GM19043 (cell line): ENCODE data around the gene PDZD7.

Experiments used
- ATAC-seq: cut with Tn5 transposase; IDR thresholded peaks from one replicate; pipeline ENCODE4 v1.9.1; 2021; ENCODE audit warnings: low read depth; ENCODE audit not compliant: unreplicated experiment

The PDZD7 gene

DNA sequence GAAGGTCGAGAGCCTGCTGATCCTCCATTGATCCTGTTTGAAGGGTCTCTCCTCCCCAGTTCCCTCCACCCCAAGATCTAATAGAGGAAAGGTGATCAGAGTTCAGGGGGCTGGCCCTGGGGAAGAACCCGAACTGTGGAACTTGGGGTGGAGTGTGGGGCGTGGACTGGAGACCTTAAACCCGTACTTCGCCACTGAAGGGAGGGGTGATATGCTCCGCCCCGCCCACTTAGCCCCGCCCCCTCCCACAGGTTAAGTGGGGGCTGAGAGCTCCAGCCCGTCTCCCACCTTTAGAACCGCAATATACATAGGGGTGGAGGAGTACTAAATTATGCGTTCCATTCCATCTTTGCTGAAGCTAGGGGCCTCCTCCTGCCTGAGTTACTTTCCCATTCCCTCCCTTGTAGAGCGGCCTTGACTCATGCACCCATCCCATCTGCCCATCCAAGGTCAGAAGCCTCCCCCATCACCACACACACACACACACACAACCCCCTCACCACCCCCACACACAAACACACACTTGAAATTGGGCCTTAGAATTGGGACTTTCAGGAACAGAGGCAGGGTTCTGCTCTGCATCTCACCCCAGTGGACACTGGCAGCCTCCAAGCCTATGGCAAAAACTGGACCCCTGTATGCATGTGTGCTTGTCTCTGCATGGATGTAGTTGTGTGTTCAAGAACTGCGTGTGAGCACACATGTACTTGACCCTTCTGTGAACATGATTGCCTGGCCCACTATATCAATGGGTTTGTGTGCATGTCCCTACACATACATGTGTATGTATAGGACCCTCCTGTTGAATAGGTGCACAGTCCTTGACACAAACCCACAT, 60.6 kb downstream of the PDZD7 start:
- no peak for ATAC-seq

DNA sequence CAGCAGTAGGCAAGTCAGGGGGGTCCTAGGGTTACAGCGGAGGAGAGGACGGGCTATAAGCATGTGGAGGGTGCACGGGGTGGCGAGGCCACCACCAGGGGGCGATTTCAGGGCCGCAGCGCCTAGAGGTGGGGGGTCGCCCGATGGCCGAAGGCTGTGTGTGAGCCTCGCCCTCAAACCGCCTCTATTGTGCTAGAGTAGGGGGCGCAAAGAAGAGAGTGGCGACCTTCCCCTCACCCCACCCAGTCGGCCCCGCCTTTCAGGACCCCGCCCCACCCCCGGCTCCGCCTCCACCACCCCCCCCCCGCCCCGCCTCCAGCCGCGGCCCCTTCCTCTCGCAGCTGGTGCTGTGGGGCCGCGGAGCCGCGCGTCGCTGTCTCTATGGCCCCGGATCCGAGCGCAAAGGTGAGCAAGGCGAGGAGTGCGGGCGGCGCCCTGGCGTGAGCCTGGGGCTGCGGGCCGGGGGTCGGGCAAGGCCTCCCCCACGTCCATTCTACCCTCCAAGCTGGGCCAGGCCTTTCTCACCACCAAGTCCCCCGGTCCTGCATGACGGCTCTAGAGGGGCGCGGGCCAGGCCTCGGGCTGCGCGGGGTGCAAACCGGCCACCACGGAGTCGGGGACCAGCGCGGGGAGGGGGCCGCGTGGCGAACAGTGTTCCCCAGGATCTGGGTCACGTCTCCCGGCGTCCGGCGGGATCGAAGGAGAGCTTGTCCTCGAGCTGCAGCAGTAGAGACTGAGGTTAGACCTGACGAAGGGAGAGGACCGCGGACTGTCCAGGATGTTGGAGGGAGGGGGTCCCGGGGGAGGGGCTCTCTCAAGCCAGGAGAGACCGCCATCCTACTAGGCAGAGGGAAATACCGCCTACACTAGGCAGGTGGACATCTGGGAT, 61.5 kb downstream of the PDZD7 start, which contains the start of gene SEMA4G:
Gene SEMA4G (plus strand): TSS at position 318 of the 889 bp plus-strand sequence. CDS start 3,409 bp downstream, outside the sequence.
- ATAC-seq = peak; percentile 61

DNA sequence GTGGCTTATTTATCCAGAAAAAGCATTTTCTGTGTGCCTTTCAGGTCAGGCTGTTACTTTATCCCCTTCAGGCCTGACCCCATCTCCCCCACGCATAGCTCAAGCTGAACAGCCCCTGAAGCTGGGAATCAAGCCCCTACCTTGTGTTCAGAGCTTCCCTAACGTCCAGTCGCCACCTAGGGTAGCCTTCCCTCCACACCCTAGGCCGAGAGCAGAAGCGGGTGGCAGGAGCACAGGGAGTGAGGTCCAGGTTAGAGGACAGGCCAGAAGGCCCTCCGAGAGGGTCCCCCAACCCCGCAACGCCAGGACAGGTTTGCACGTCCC, 62.1 kb downstream of the PDZD7 start:
- ATAC-seq = no peak

DNA sequence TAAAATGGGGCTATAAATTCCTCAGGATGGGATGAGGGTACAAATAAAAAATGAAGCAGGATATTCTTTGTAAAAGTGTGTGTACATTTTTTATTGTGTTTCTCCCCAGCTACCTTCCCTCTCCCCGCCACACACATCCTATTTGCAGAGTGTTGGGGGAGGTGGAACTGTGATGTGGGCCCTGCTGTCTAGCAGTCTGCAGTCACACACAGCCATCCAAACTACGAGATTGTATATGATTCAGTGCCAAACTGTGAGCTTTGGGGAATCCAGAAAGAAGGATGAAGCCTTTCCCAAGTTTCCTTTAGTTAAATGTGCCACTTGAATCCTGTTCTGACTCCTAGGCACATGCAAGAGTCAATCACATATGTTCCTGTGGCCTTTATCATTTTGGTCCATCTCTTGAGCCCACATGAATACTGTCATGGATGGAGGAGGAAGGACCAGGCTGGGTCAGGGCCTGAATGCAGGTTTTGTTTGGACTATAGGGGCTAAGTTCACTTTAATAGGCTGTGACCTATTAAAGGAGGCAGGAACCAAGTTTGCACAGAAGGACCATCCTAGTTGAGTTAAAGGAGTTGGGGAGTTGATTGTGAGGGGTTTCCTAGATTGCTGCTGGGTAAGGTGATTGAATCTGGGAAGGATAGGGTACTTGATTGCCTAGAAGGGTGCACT, 62.7 kb downstream of the PDZD7 start:
- ATAC-seq = no peak

DNA sequence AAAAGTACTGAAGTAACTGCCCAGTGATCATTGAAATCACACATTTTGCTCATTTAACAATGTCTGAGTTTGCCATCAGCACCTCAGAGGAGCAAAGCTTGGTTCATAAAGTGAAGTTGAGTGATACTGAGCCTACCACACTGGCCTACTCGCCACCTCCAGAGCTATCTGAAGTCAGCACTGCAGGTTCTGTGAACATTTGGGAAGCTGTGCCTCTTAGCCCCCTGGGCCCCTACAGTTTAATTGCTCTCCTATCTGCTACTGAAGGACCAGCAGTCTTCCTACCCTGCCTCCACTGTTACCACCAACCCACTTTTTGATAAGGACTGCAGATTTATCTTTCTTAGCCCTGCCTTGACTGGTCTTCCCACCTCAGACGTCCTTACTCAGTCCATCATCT, 63.6 kb downstream of the PDZD7 start:
- ATAC-seq = no peak

DNA sequence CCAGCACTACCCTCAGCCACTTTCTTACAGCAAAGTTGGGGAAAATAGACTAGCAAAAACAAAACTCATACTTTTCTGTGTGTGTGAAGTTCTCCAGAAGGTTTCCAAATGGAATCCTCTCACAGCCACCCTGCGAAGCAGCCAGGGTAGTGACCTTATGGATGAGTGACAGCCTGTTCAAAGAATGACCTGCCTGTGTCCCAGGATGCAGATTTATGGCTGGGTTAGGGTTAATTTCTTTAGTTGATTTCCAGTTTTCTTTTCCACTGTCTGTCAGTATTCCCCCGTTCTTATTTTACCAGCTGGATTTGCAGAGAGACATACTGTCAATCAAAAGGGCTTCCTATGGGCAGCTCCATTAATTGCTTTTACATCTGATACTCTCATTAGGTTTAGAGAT, 64.0 kb downstream of the PDZD7 start:
- ATAC-seq = no peak

DNA sequence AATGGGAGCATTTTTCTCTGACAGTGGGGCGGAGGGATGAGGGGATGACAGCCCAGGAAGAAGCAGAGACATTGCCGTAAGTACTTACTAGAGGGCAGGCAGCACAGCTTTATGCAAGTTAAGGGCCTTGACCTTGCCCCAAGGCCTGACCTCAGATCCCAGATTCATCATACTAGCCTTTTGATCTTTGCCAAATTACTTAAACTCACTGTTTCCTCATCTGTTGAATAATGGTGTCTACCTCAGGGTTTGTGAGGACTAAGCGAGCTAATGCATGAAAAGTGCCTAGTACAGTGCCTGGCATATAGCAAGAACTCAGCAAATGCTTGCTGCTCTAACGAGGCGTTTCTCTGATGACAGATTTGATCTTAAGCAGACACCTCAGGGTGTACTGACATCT, 65.1 kb downstream of the PDZD7 start:
- no peak for ATAC-seq

DNA sequence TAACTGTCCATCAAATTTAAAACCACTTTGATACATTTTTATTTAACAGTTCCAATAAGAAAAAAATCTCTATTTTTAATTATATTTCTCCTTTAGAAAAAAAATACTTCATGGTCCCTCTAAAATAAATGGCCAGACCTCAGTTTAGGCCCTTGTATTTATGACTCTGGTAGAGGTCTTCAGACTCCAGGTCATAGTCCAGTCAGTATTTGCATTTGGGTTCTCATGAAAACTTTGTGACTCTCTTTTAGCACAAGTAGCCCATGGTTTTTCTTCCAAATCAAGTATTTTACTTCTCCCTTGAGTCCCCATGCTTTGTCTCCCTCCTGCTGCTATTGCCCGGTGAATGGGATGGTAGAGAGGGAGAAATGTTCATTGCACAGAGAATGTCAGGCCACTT, 67.1 kb downstream of the PDZD7 start:
- ATAC-seq = no peak

DNA sequence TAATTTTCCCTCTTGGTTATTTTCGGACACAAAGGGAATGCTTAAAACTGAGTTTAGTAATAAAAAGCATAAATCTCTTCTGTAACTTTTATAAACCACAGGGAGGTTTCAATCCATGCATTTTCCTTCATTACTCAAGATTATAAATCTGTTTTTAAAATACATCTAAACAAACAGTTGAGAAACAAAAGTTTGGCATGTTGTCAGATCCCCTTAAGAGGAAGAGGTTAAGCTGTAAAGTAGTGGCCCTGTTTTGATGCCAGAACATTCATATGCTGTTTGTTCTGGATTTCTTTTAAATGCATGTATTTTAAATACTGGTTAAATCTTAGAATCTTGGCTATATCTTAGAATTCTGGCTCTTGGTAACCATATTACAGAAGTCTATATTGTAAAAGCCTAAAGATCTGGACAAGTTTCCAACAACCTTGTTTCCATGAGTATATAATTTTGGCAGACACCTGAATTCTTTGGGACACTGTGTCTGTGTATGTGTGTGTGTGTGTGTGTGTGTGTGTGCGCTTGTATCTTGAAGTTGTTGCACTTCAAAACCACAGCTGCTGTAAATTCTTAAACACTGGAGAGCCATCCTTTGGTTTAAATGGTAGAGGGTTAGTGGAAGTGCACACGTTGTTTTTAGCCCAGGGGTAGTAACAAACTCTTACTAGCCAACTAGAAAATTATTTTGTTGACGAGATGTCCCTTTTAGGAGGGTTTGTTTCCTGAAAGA, 68.4 kb downstream of the PDZD7 start:
- ATAC-seq = no peak

DNA sequence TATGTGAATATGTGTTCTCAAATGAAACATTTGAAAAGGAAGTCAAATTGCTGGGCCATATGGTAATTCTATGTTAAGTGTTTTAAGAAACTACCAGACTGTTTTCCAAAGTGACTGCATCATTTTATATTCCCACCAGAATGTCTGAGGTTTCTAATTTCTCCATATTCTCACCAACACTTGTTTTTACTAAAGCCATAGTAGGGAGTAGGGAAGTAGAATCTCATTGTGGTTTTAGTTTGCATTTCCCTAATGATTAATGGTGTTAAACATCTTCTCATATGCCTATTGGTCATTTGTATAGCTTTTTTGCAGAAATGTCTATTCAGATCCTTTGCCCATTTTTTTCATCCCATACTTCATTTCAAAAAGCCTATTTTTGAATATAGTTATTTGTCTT, 70.7 kb downstream of the PDZD7 start:
- no peak for ATAC-seq
